ENCODE measurements around the gene CREBBP. TPM values are rescaled to one million over a fixed set of nuclear protein-coding genes. Genes with fewer than 3 reads are reported as not detected.
A peak's percentile ranks its signal among the peaks of the same experiment; 100 is the strongest.
"Not testable (repeated sequence)": the region's sequence is repeated elsewhere in the genome, so short reads cannot be mapped to it uniquely, and the experiment has no call there.

Gene CREBBP
- total RNA-seq, 1 donor from 2014 or later: 109 TPM

GRCh38 chr16:3717235-3718018 lies 163.1 kb downstream of the CREBBP start, which contains the start of gene TRAP1:
TSS of gene TRAP1 (minus strand) at chr16:3717524. CDS start at chr16:3717508, 16 bp downstream.
- Mint-ChIP-seq H3K4me3 (ENCODE audit: unreplicated experiment) (peak within 1 kb of the TSS; percentile 86), H3K36me3 (ENCODE audit: unreplicated experiment) (peaks cover 8% of the 10 kb centered on the region), H3K27ac (ENCODE audit: unreplicated experiment) (peak within 1 kb of the TSS; percentile 70), H3K4me1 (ENCODE audit: unreplicated experiment) (peaks cover 19% of the 10 kb centered on the region), H3K9me3 (ENCODE audit: unreplicated experiment) (no peaks in the 10 kb centered on the region), H3K27me3 (ENCODE audit: unreplicated experiment) (no peaks in the 10 kb centered on the region)
- peak; percentile 96 for DNase-seq (ENCODE audit: extremely low spot score, unreplicated experiment)
- no peak for TF ChIP-seq CTCF (IDR thresholded peaks at IDR 0.05)

- no peaks in the 10 kb centered on the region for H3K27me3 Mint-ChIP-seq (ENCODE audit: unreplicated experiment)
- peaks cover 19% of the 10 kb centered on the region for H3K4me1 Mint-ChIP-seq (ENCODE audit: unreplicated experiment)
- no peak for TF ChIP-seq CTCF (IDR thresholded peaks at IDR 0.05)
- peak overlapping the region; percentile 63 for H3K27ac Mint-ChIP-seq (ENCODE audit: unreplicated experiment)
- peak overlapping the region; percentile 86 for H3K4me3 Mint-ChIP-seq (ENCODE audit: unreplicated experiment)
- DNase-seq (ENCODE audit: extremely low spot score, unreplicated experiment): no peak
- H3K36me3 Mint-ChIP-seq (ENCODE audit: unreplicated experiment): peaks cover 8% of the 10 kb centered on the region
- no peaks in the 10 kb centered on the region for H3K9me3 Mint-ChIP-seq (ENCODE audit: unreplicated experiment)
Observed at GRCh38 chr16:3716831-3717234, 163.7 kb downstream of the CREBBP start.

- H3K4me1 Mint-ChIP-seq (ENCODE audit: unreplicated experiment): peaks cover 19% of the 10 kb centered on the region
- H3K27me3 Mint-ChIP-seq (ENCODE audit: unreplicated experiment): no peaks in the 10 kb centered on the region
- DNase-seq (ENCODE audit: extremely low spot score, unreplicated experiment): no peak
- peaks cover 8% of the 10 kb centered on the region for H3K36me3 Mint-ChIP-seq (ENCODE audit: unreplicated experiment)
- peak overlapping the region; percentile 42 for H3K4me3 Mint-ChIP-seq (ENCODE audit: unreplicated experiment)
- no peaks in the 10 kb centered on the region for H3K9me3 Mint-ChIP-seq (ENCODE audit: unreplicated experiment)
- TF ChIP-seq CTCF (IDR thresholded peaks at IDR 0.05): no peak
- no peak overlapping the region for H3K27ac Mint-ChIP-seq (ENCODE audit: unreplicated experiment)
Observed at GRCh38 chr16:3715430-3715829, 165.1 kb downstream of the CREBBP start.

GRCh38 chr16:3714378-3714777 lies 166.1 kb downstream of the CREBBP start:
- not testable (repeated sequence) for DNase-seq (ENCODE audit: extremely low spot score, unreplicated experiment); H3K4me3 Mint-ChIP-seq (ENCODE audit: unreplicated experiment); H3K27ac Mint-ChIP-seq (ENCODE audit: unreplicated experiment); H3K27me3 Mint-ChIP-seq (ENCODE audit: unreplicated experiment); H3K9me3 Mint-ChIP-seq (ENCODE audit: unreplicated experiment); H3K36me3 Mint-ChIP-seq (ENCODE audit: unreplicated experiment)
- peaks cover 19% of the 10 kb centered on the region for H3K4me1 Mint-ChIP-seq (ENCODE audit: unreplicated experiment)

GRCh38 chr16:3713587-3714242 lies 166.8 kb downstream of the CREBBP start:
- H3K36me3 Mint-ChIP-seq (ENCODE audit: unreplicated experiment): peaks cover 10% of the 10 kb centered on the region
- H3K4me3 Mint-ChIP-seq (ENCODE audit: unreplicated experiment): no peak overlapping the region
- no peak for TF ChIP-seq CTCF (IDR thresholded peaks at IDR 0.05)
- no peaks in the 10 kb centered on the region for H3K9me3 Mint-ChIP-seq (ENCODE audit: unreplicated experiment)
- no peaks in the 10 kb centered on the region for H3K27me3 Mint-ChIP-seq (ENCODE audit: unreplicated experiment)
- DNase-seq (ENCODE audit: extremely low spot score, unreplicated experiment): no peak
- peaks cover 19% of the 10 kb centered on the region for H3K4me1 Mint-ChIP-seq (ENCODE audit: unreplicated experiment)
- H3K27ac Mint-ChIP-seq (ENCODE audit: unreplicated experiment): no peak overlapping the region

Data from osteocyte (in vitro differentiated cells).